Tibial nerve (tissue), 4 donors: ENCODE data around the gene RGS6.

Source experiments
- EP300 ChIP-seq, 2 donors: sonication (generic); formaldehyde crosslinking; IDR thresholded peaks; one replicate each; pipeline ENCODE4 v1.6.1; 2017; ENCODE audit warnings: antibody characterized with exemption in 2 of 2, mild to moderate bottlenecking in 1 of 2
- POLR2A ChIP-seq, 2 donors: fragments of 450-650 bp; IDR thresholded peaks; one replicate each; pipeline ENCODE4 v1.6.1; 2017; ENCODE audit warnings: antibody characterized with exemption in 2 of 2, mild to moderate bottlenecking in 2 of 2, moderate library complexity in 2 of 2
- TF ChIP-seq, protein P1 (sequence below), 5 experiments: fragments of 200-600 bp in 3 of 5; fragments of 450-650 bp in 2 of 5; sonication (generic) in 3 of 5; IDR thresholded peaks; one replicate each; pipeline ENCODE4 v1.5.1; 2016 to 2019; ENCODE audit warnings: antibody characterized with exemption in 5 of 5, mild to moderate bottlenecking in 3 of 5, moderate library complexity in 2 of 5

DNA sequence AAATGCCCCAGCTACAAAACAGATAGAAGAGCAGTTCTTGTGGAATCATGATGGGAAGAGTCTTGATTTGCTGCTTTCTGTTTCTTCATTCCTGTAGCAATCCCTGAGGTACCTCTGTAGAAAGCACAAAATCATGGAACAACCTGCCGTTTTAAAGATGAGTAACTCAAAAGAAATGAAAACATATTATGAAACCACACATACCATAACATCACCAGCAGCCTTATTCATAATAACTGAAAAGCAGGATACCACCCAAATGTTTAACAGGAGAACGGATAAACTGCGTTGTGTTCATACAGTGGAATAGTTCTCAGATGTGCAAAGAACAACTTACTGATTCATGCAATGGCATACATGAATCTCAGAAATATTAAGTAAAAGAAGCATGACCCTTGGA is 188.1 kb downstream of the RGS6 start:
- no peak for TF ChIP-seq POLR2A (IDR thresholded peaks at IDR 0.05)
- no peak for TF ChIP-seq EP300 (IDR thresholded peaks at IDR 0.05)
- TF ChIP-seq, protein P1, sequence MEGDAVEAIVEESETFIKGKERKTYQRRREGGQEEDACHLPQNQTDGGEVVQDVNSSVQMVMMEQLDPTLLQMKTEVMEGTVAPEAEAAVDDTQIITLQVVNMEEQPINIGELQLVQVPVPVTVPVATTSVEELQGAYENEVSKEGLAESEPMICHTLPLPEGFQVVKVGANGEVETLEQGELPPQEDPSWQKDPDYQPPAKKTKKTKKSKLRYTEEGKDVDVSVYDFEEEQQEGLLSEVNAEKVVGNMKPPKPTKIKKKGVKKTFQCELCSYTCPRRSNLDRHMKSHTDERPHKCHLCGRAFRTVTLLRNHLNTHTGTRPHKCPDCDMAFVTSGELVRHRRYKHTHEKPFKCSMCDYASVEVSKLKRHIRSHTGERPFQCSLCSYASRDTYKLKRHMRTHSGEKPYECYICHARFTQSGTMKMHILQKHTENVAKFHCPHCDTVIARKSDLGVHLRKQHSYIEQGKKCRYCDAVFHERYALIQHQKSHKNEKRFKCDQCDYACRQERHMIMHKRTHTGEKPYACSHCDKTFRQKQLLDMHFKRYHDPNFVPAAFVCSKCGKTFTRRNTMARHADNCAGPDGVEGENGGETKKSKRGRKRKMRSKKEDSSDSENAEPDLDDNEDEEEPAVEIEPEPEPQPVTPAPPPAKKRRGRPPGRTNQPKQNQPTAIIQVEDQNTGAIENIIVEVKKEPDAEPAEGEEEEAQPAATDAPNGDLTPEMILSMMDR (IDR thresholded peaks at IDR 0.05) = no peak
